ENCODE measurements around the gene GRN.
A peak's percentile ranks its signal among the peaks of the same experiment; 100 is the strongest.

The GRN gene

DNA sequence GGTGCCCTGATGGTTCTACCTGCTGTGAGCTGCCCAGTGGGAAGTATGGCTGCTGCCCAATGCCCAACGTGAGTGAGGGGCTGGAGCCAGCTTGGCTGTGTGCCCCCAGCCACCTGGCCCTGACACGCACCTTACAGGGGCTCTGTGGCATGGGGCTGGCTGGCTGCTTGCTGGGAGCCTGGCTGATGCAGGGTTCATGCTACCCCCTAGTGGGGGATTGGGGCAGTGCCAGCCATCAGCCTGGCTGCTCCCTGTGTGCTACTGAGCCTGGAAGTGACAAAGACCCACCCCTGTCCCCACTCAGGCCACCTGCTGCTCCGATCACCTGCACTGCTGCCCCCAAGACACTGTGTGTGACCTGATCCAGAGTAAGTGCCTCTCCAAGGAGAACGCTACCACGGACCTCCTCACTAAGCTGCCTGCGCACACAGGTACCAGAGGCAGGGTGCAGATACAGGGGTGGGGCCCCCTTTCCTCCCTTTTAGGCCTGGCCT lies 5.7 kb downstream of the GRN start:
- Histone ChIP-seq H3K9me3 (ENCODE audit: insufficient read depth, low read length, severe bottlenecking) (no peaks in the 10 kb centered on the region), H3K4me3 (ENCODE audit: low read depth in 1 of 2, low read length in 2 of 2) (no peak overlapping the region), H3K9ac (ENCODE audit: low read depth, low read length) (no peak overlapping the region), H4K20me1 (ENCODE audit: insufficient read depth, low read length) (peaks cover 13% of the 10 kb centered on the region), H3K79me2 (ENCODE audit: insufficient read depth, low read length) (peaks cover 6% of the 10 kb centered on the region), H3K27ac (ENCODE audit: low read length) (no peak overlapping the region), H3K27me3 (ENCODE audit: insufficient read depth, low read length, poor library complexity) (no peaks in the 10 kb centered on the region), H3K36me3 (ENCODE audit: insufficient read depth, low read length) (peaks cover 40% of the 10 kb centered on the region), H3K4me1 (ENCODE audit: insufficient read depth, low read length) (peaks cover 7% of the 10 kb centered on the region), H2AFZ (ENCODE audit: low read depth, low read length) (no peak overlapping the region), H3K4me2 (ENCODE audit: insufficient read depth, low read length) (no peak overlapping the region)
- TF ChIP-seq, protein P1, sequence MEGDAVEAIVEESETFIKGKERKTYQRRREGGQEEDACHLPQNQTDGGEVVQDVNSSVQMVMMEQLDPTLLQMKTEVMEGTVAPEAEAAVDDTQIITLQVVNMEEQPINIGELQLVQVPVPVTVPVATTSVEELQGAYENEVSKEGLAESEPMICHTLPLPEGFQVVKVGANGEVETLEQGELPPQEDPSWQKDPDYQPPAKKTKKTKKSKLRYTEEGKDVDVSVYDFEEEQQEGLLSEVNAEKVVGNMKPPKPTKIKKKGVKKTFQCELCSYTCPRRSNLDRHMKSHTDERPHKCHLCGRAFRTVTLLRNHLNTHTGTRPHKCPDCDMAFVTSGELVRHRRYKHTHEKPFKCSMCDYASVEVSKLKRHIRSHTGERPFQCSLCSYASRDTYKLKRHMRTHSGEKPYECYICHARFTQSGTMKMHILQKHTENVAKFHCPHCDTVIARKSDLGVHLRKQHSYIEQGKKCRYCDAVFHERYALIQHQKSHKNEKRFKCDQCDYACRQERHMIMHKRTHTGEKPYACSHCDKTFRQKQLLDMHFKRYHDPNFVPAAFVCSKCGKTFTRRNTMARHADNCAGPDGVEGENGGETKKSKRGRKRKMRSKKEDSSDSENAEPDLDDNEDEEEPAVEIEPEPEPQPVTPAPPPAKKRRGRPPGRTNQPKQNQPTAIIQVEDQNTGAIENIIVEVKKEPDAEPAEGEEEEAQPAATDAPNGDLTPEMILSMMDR (IDR thresholded peaks at IDR 0.05; ENCODE audit: borderline replicate concordance, extremely low read depth, low read length, poor library complexity, severe bottlenecking) = peak; percentile 93
- no peak for TF ChIP-seq EZH2 (IDR thresholded peaks at IDR 0.05; ENCODE audit: borderline replicate concordance, low read depth, low read length, severe bottlenecking)
- peak; percentile 97 for ATAC-seq (ENCODE audit: insufficient read depth, low read depth)
- DNase-seq = peak; percentile 79

DNA sequence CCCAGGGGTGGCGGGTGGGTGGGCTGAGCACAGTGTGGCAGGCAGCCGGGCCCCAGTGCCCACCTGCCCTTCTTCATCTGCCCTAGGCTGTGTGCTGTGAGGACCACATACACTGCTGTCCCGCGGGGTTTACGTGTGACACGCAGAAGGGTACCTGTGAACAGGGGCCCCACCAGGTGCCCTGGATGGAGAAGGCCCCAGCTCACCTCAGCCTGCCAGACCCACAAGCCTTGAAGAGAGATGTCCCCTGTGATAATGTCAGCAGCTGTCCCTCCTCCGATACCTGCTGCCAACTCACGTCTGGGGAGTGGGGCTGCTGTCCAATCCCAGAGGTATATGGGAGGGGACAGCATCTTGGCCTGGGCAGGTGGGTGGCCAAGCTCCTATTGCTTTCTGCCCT lies 6.4 kb downstream of the GRN start:
- H3K4me3 ChIP-seq (ENCODE audit: low read depth in 1 of 2, low read length in 2 of 2) = no peak overlapping the region
- no peak overlapping the region for H3K4me2 ChIP-seq (ENCODE audit: insufficient read depth, low read length)
- DNase-seq (no peak), ATAC-seq (ENCODE audit: insufficient read depth, low read depth) (no peak)
- H3K9me3 ChIP-seq (ENCODE audit: insufficient read depth, low read length, severe bottlenecking) = no peaks in the 10 kb centered on the region
- H3K9ac ChIP-seq (ENCODE audit: low read depth, low read length) = no peak overlapping the region
- peaks cover 8% of the 10 kb centered on the region for H4K20me1 ChIP-seq (ENCODE audit: insufficient read depth, low read length)
- H3K27me3 ChIP-seq (ENCODE audit: insufficient read depth, low read length, poor library complexity) = no peaks in the 10 kb centered on the region
- H3K36me3 ChIP-seq (ENCODE audit: insufficient read depth, low read length) = peaks cover 42% of the 10 kb centered on the region
- H3K27ac ChIP-seq (ENCODE audit: low read length) = no peak overlapping the region
- H2AFZ ChIP-seq (ENCODE audit: low read depth, low read length) = no peak overlapping the region
- no peaks in the 10 kb centered on the region for H3K79me2 ChIP-seq (ENCODE audit: insufficient read depth, low read length)
- no peak for TF ChIP-seq EZH2 (IDR thresholded peaks at IDR 0.05; ENCODE audit: borderline replicate concordance, low read depth, low read length, severe bottlenecking)
- TF ChIP-seq, protein P1 (IDR thresholded peaks at IDR 0.05; ENCODE audit: borderline replicate concordance, extremely low read depth, low read length, poor library complexity, severe bottlenecking) = no peak
- no peaks in the 10 kb centered on the region; the same call in 1 of the 2 replicates for H3K4me1 ChIP-seq (ENCODE audit: insufficient read depth, low read length)

DNA sequence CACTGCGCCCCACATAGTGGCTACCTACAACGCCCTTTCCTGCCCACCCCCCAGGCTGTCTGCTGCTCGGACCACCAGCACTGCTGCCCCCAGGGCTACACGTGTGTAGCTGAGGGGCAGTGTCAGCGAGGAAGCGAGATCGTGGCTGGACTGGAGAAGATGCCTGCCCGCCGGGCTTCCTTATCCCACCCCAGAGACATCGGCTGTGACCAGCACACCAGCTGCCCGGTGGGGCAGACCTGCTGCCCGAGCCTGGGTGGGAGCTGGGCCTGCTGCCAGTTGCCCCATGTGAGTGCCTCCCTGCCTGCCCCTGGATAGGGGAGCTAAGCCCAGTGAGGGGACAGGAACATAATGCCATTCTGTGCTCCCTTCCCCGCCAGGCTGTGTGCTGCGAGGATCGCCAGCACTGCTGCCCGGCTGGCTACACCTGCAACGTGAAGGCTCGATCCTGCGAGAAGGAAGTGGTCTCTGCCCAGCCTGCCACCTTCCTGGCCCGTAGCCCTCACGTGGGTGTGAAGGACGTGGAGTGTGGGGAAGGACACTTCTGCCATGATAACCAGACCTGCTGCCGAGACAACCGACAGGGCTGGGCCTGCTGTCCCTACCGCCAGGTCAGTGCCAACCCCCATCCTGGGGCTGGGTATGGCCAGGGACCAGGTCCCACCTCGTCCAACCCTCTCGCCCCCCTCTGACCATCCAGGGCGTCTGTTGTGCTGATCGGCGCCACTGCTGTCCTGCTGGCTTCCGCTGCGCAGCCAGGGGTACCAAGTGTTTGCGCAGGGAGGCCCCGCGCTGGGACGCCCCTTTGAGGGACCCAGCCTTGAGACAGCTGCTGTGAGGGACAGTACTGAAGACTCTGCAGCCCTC lies 7.1 kb downstream of the GRN start:
- Histone ChIP-seq H3K79me2 (ENCODE audit: insufficient read depth, low read length) (no peaks in the 10 kb centered on the region), H3K9me3 (ENCODE audit: insufficient read depth, low read length, severe bottlenecking) (no peaks in the 10 kb centered on the region), H3K4me3 (ENCODE audit: low read depth in 1 of 2, low read length in 2 of 2) (no peak overlapping the region), H3K4me1 (ENCODE audit: insufficient read depth, low read length) (no peaks in the 10 kb centered on the region), H3K4me2 (ENCODE audit: insufficient read depth, low read length) (no peak overlapping the region), H3K27me3 (ENCODE audit: insufficient read depth, low read length, poor library complexity) (no peaks in the 10 kb centered on the region), H2AFZ (ENCODE audit: low read depth, low read length) (no peak overlapping the region), H3K27ac (ENCODE audit: low read length) (no peak overlapping the region), H4K20me1 (ENCODE audit: insufficient read depth, low read length) (peaks cover 8% of the 10 kb centered on the region), H3K36me3 (ENCODE audit: insufficient read depth, low read length) (peaks cover 42% of the 10 kb centered on the region), H3K9ac (ENCODE audit: low read depth, low read length) (no peak overlapping the region)
- DNase-seq = no peak
- no peak for TF ChIP-seq EZH2 (IDR thresholded peaks at IDR 0.05; ENCODE audit: borderline replicate concordance, low read depth, low read length, severe bottlenecking)
- no peak for ATAC-seq (ENCODE audit: insufficient read depth, low read depth)
